ENCODE measurements around the gene C6orf132. TPM values are rescaled to one million over a fixed set of nuclear protein-coding genes. Genes with fewer than 3 reads are reported as not detected.

Gene C6orf132
- total and polyA plus RNA-seq, 2 experiments from 2014 or later, result 3.2 to 5.2 TPM

- no peaks in the 10 kb centered on the region for H4K20me1 ChIP-seq (ENCODE audit: insufficient read depth)
- H3K9ac ChIP-seq, result no peak overlapping the region
- H3K4me2 ChIP-seq (ENCODE audit: unreplicated experiment), result no peak overlapping the region
- TF ChIP-seq EZH2phosphoT487 (IDR thresholded peaks at IDR 0.05; ENCODE audit: insufficient read depth, low read depth), result no peak
- TF ChIP-seq EZH2 (IDR thresholded peaks at IDR 0.05; ENCODE audit: insufficient read depth, poor library complexity, severe bottlenecking), result no peak
- H2AFZ ChIP-seq, result no peak overlapping the region
- no peaks in the 10 kb centered on the region for H3K4me1 ChIP-seq (ENCODE audit: insufficient read depth)
- no peaks in the 10 kb centered on the region for H3K79me2 ChIP-seq (ENCODE audit: insufficient read depth)
- H3F3A ChIP-seq (ENCODE audit: insufficient read depth), result no peaks in the 10 kb centered on the region
- no peak for DNase-seq
- no peaks in the 10 kb centered on the region for H3K36me3 ChIP-seq (ENCODE audit: low read depth)
- H3K9me3 ChIP-seq (ENCODE audit: low read depth), result no peaks in the 10 kb centered on the region
- H3K27ac ChIP-seq, result no peak overlapping the region
- in situ Hi-C loops (cut with MboI), result no loop called here
- H3K27me3 ChIP-seq (replicated peaks; ENCODE audit: insufficient read depth), result no peaks in the 10 kb centered on the region
- no peak overlapping the region for H3K4me3 ChIP-seq
- 81 to 87% methylated on average over 4 of the region's 4 CpGs for whole genome bisulfite sequencing, 2 experiments (ENCODE audit: low coverage in 1 of 2, low lambda C conversion rate in 2 of 2, missing lambda C conversion rate in 2 of 2)
- H3K9me2 ChIP-seq (ENCODE audit: insufficient read depth), result no peaks in the 10 kb centered on the region
Observed at GRCh38 chr6:42184475-42184874, 42.1 kb upstream of the C6orf132 start.

- Histone ChIP-seq H3K9ac (no peak overlapping the region), H3K27ac (no peak overlapping the region), H3K36me3 (ENCODE audit: low read depth) (no peaks in the 10 kb centered on the region), H3K4me1 (ENCODE audit: insufficient read depth) (no peaks in the 10 kb centered on the region), H3K9me2 (ENCODE audit: insufficient read depth) (no peaks in the 10 kb centered on the region), H3K9me3 (ENCODE audit: low read depth) (no peaks in the 10 kb centered on the region), H3K4me3 (no peak overlapping the region), H3K4me2 (ENCODE audit: unreplicated experiment) (no peak overlapping the region), H4K20me1 (ENCODE audit: insufficient read depth) (no peaks in the 10 kb centered on the region), H3K79me2 (ENCODE audit: insufficient read depth) (no peaks in the 10 kb centered on the region), H3F3A (ENCODE audit: insufficient read depth) (no peaks in the 10 kb centered on the region), H3K27me3 (replicated peaks; ENCODE audit: insufficient read depth) (no peaks in the 10 kb centered on the region), H2AFZ (no peak overlapping the region)
- no peak for DNase-seq
- in situ Hi-C loops (cut with MboI), result no loop called here
- WGBS, 2 experiments (ENCODE audit: low coverage in 1 of 2, low lambda C conversion rate in 2 of 2, missing lambda C conversion rate in 2 of 2), result 69 to 72% methylated on average over 5 of the region's 5 CpGs
- TF ChIP-seq EZH2 (IDR thresholded peaks at IDR 0.05; ENCODE audit: insufficient read depth, poor library complexity, severe bottlenecking) (no peak), EZH2phosphoT487 (IDR thresholded peaks at IDR 0.05; ENCODE audit: insufficient read depth, low read depth) (no peak)
Observed at GRCh38 chr6:42182101-42182500, 39.7 kb upstream of the C6orf132 start.

GRCh38 chr6:42179945-42180313 is 37.5 kb upstream of the C6orf132 start:
- Histone ChIP-seq H3K27me3 (replicated peaks; ENCODE audit: insufficient read depth) (no peaks in the 10 kb centered on the region), H3K4me1 (ENCODE audit: insufficient read depth) (no peaks in the 10 kb centered on the region), H4K20me1 (ENCODE audit: insufficient read depth) (no peaks in the 10 kb centered on the region), H3K9me3 (ENCODE audit: low read depth) (no peaks in the 10 kb centered on the region), H2AFZ (no peak overlapping the region), H3K9ac (no peak overlapping the region), H3K36me3 (ENCODE audit: low read depth) (no peaks in the 10 kb centered on the region), H3K79me2 (ENCODE audit: insufficient read depth) (no peaks in the 10 kb centered on the region), H3K4me2 (ENCODE audit: unreplicated experiment) (no peak overlapping the region), H3K27ac (no peak overlapping the region), H3K9me2 (ENCODE audit: insufficient read depth) (no peaks in the 10 kb centered on the region), H3K4me3 (no peak overlapping the region), H3F3A (ENCODE audit: insufficient read depth) (no peaks in the 10 kb centered on the region)
- TF ChIP-seq EZH2 (IDR thresholded peaks at IDR 0.05; ENCODE audit: insufficient read depth, poor library complexity, severe bottlenecking) (no peak), EZH2phosphoT487 (IDR thresholded peaks at IDR 0.05; ENCODE audit: insufficient read depth, low read depth) (no peak)
- in situ Hi-C loops (cut with MboI), result no loop called here
- DNase-seq, result peak; percentile 28
- 33 to 51% methylated on average over 3 of the region's 3 CpGs for WGBS, 2 experiments (ENCODE audit: low coverage in 1 of 2, low lambda C conversion rate in 2 of 2, missing lambda C conversion rate in 2 of 2)

- no peak overlapping the region for H2AFZ ChIP-seq
- H3K9me3 ChIP-seq (ENCODE audit: low read depth), result no peaks in the 10 kb centered on the region
- H3K9me2 ChIP-seq (ENCODE audit: insufficient read depth), result no peaks in the 10 kb centered on the region
- no peaks in the 10 kb centered on the region for H4K20me1 ChIP-seq (ENCODE audit: insufficient read depth)
- no peaks in the 10 kb centered on the region for H3K36me3 ChIP-seq (ENCODE audit: low read depth)
- H3K4me2 ChIP-seq (ENCODE audit: unreplicated experiment), result no peak overlapping the region
- H3K4me3 ChIP-seq, result no peak overlapping the region
- H3K79me2 ChIP-seq (ENCODE audit: insufficient read depth), result no peaks in the 10 kb centered on the region
- in situ Hi-C loops (cut with MboI), result no loop called here
- H3K9ac ChIP-seq, result no peak overlapping the region
- 90 to 94% methylated on average over 18 to 20 of the region's 20 CpGs for WGBS, 2 experiments (ENCODE audit: low coverage in 1 of 2, low lambda C conversion rate in 2 of 2, missing lambda C conversion rate in 2 of 2)
- TF ChIP-seq EZH2phosphoT487 (IDR thresholded peaks at IDR 0.05; ENCODE audit: insufficient read depth, low read depth) (no peak), EZH2 (IDR thresholded peaks at IDR 0.05; ENCODE audit: insufficient read depth, poor library complexity, severe bottlenecking) (no peak)
- no peaks in the 10 kb centered on the region for H3F3A ChIP-seq (ENCODE audit: insufficient read depth)
- H3K27ac ChIP-seq, result no peak overlapping the region
- no peaks in the 10 kb centered on the region for H3K27me3 ChIP-seq (replicated peaks; ENCODE audit: insufficient read depth)
- DNase-seq, result no peak
- H3K4me1 ChIP-seq (ENCODE audit: insufficient read depth), result no peaks in the 10 kb centered on the region
Observed at GRCh38 chr6:42179261-42179944, 37.0 kb upstream of the C6orf132 start.

All from GM23248 (cell line).